DOHH2 (cell line): ENCODE data around the gene ASTN1.

Experiments
- CTCF ChIP-seq: fragments of 200-600 bp; sonication (generic); IDR thresholded peaks from one replicate; pipeline ENCODE4 v1.5.1; 2014; ENCODE audit warnings: antibody characterized with exemption, mild to moderate bottlenecking, low read depth, low read length; ENCODE audit not compliant: poor library complexity, severe bottlenecking
- EZH2phosphoT487 ChIP-seq: fragments of 200-600 bp; sonication (generic); IDR thresholded peaks from 2 replicates; pipeline ENCODE4 v1.6.1; 2017; ENCODE audit warnings: borderline replicate concordance, mild to moderate bottlenecking, antibody characterized with exemption, low read length, moderate library complexity, mixed read lengths

GRCh38 chr1:177172272-177172671 lies 7.8 kb upstream of the ASTN1 start:
- no peak for TF ChIP-seq CTCF
- no peak for TF ChIP-seq EZH2phosphoT487
